Suprapubic skin (tissue), 4 donors: ENCODE measurements around the gene F7.

ENCODE experiments used
- CTCF ChIP-seq, 2 donors: fragments of 200-600 bp in 1 of 2; fragments of 450-650 bp in 1 of 2; sonication (generic) in 1 of 2; IDR thresholded peaks; one replicate each; pipeline ENCODE4 v1.5.1; 2016 to 2019; ENCODE audit warnings: antibody characterized with exemption in 2 of 2, mild to moderate bottlenecking in 1 of 2, moderate library complexity in 1 of 2
- EP300 ChIP-seq: sonication (generic); formaldehyde crosslinking; IDR thresholded peaks from one replicate; pipeline ENCODE4 v1.6.1; 2017; ENCODE audit warnings: antibody characterized with exemption
- POLR2A ChIP-seq, 2 donors: fragments of 450-650 bp; IDR thresholded peaks; one replicate each; pipeline ENCODE4 v1.6.1; 2017; ENCODE audit warnings: antibody characterized with exemption in 2 of 2, mild to moderate bottlenecking in 2 of 2, moderate library complexity in 2 of 2
- POLR2AphosphoS5 ChIP-seq, 3 donors: sonication (generic); formaldehyde crosslinking; IDR thresholded peaks; one replicate each; pipeline ENCODE4 v1.6.1; 2017; ENCODE audit warnings: antibody characterized with exemption in 3 of 3

DNA sequence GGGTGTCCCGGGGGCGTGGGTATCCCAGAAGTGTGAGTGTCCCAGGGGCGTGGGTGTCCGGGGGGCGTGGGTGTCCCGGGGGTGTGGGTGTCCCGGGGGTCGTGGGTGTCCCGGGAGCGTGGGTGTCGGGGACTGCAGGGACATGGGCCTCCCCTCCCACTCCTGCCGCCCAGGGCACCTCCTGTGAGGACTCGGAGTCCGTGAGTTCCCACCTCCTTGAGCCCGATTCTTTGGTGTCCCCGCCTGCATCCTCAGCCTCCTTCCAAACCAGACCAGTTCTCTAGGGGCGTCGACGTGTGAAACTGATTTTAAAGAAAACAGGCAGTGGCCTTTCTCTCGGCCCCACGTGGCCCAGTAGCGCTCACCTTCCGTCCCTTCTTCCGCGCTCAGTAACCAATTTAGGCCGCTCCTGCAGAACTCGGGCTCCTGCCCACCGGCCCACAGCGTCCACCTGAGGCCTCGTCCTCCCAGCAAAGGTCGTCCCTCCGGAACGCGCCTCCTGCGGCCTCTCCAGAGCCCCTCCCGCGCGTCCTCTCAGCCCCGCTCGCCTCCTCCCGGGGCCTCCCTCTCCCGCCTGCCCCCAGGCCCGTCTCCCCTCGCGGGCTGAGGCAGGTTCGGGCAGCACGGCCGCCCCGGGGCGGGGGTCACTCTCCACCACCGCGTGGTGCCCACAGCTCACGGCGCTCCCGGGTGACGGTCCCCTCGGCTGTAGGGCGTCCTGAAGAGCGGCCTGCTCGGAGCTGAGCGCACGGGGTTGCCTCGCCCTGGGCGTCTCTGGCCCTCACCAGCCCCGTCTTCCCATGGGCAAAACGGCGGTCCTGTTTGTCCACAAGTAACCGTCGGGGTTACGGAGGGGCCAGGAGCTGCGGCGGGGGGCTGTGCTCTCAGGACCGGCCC is 3.8 kb downstream of the F7 start:
- TF ChIP-seq CTCF (IDR thresholded peaks at IDR 0.05) (no peak), POLR2A (IDR thresholded peaks at IDR 0.05) (no peak), EP300 (no peak), POLR2AphosphoS5 (IDR thresholded peaks at IDR 0.05) (no peak)
